Nephron (organoid): ENCODE data around the gene MICU2.
A peak's percentile ranks its signal among the peaks of the same experiment; 100 is the strongest.

Experiments
- H3K27ac Mint-ChIP-seq, 3 experiments: 2 replicates each; pipeline ENCODE4 v1.8.0; 2020; ENCODE audit warnings: mixed read lengths in 3 of 3, mild to moderate bottlenecking in 2 of 3, moderate library complexity in 1 of 3
- H3K27me3 Mint-ChIP-seq: 2 replicates; pipeline ENCODE4 v1.8.0; 2021; ENCODE audit warnings: low read depth, mild to moderate bottlenecking, moderate library complexity, mixed read lengths
- H3K36me3 Mint-ChIP-seq: 2 replicates; pipeline ENCODE4 v1.8.0; 2020; ENCODE audit warnings: low read depth, mixed read lengths
- H3K4me1 Mint-ChIP-seq: 2 replicates; pipeline ENCODE4 v1.8.0; 2020; ENCODE audit warnings: mixed read lengths
- H3K4me3 Mint-ChIP-seq, 3 experiments: 2 replicates each; pipeline ENCODE4 v1.8.0; 2020; ENCODE audit warnings: mild to moderate bottlenecking in 3 of 3, mixed read lengths in 3 of 3, moderate library complexity in 2 of 3
- H3K9me3 Mint-ChIP-seq: 2 replicates; pipeline ENCODE4 v1.8.0; 2020; ENCODE audit warnings: mixed read lengths
- CTCF ChIP-seq, 3 experiments: fragments of 200-600 bp; sonication (generic); IDR thresholded peaks; one replicate each; pipeline ENCODE4 v1.5.0; 2021; ENCODE audit warnings: antibody characterized with exemption in 3 of 3; ENCODE audit not compliant: unreplicated experiment in 3 of 3

The MICU2 gene

GRCh38 chr13:21636656-21637055, 32.7 kb upstream of the MICU2 start:
- Mint-ChIP-seq H3K27me3 (peaks cover 6% of the 10 kb centered on the region), H3K4me1 (peaks cover 19% of the 10 kb centered on the region), H3K4me3 (no peak overlapping the region), H3K36me3 (no peaks in the 10 kb centered on the region), H3K27ac (peak overlapping the region; percentile 40 to 80 (median 78)), H3K9me3 (peaks cover 6% of the 10 kb centered on the region)
- TF ChIP-seq CTCF (IDR thresholded peaks at IDR 0.05; ENCODE audit: unreplicated experiment in 3 of 3), result no peak

- Mint-ChIP-seq H3K27ac (no peak overlapping the region), H3K36me3 (peaks cover 4% of the 10 kb centered on the region), H3K4me1 (no peaks in the 10 kb centered on the region), H3K4me3 (no peak overlapping the region), H3K9me3 (peaks cover 25% of the 10 kb centered on the region), H3K27me3 (peaks cover 6% of the 10 kb centered on the region)
- no peak for TF ChIP-seq CTCF (IDR thresholded peaks at IDR 0.05; ENCODE audit: unreplicated experiment in 3 of 3)
Observed at GRCh38 chr13:21632196-21632595, 28.2 kb upstream of the MICU2 start.

GRCh38 chr13:21625366-21625765, 21.4 kb upstream of the MICU2 start:
- H3K9me3 Mint-ChIP-seq, result peaks cover 23% of the 10 kb centered on the region
- peak; percentile 48 to 54 (median 51) for TF ChIP-seq CTCF (IDR thresholded peaks at IDR 0.05; ENCODE audit: unreplicated experiment in 3 of 3)
- H3K4me3 Mint-ChIP-seq, result no peak overlapping the region
- H3K36me3 Mint-ChIP-seq, result no peaks in the 10 kb centered on the region
- peaks cover 6% of the 10 kb centered on the region for H3K4me1 Mint-ChIP-seq
- peaks cover 10% of the 10 kb centered on the region for H3K27me3 Mint-ChIP-seq
- no peak overlapping the region for H3K27ac Mint-ChIP-seq

- Mint-ChIP-seq H3K9me3 (peaks cover 8% of the 10 kb centered on the region), H3K36me3 (no peaks in the 10 kb centered on the region), H3K4me1 (peaks cover 19% of the 10 kb centered on the region), H3K27me3 (peaks cover 4% of the 10 kb centered on the region), H3K4me3 (no peak overlapping the region), H3K27ac (peak overlapping the region in 2 of 3 experiments; percentile 5 to 7)
- no peak for TF ChIP-seq CTCF (IDR thresholded peaks at IDR 0.05; ENCODE audit: unreplicated experiment in 3 of 3)
Observed at GRCh38 chr13:21620861-21621260, 16.9 kb upstream of the MICU2 start.

- TF ChIP-seq CTCF (IDR thresholded peaks at IDR 0.05; ENCODE audit: unreplicated experiment in 3 of 3), result no peak
- H3K27ac Mint-ChIP-seq, result peak overlapping the region in 2 of 3 experiments; percentile 12 to 65
- H3K36me3 Mint-ChIP-seq, result no peaks in the 10 kb centered on the region
- peaks cover 2% of the 10 kb centered on the region for H3K9me3 Mint-ChIP-seq
- H3K27me3 Mint-ChIP-seq, result peaks cover 4% of the 10 kb centered on the region
- no peak overlapping the region for H3K4me3 Mint-ChIP-seq
- H3K4me1 Mint-ChIP-seq, result peaks cover 25% of the 10 kb centered on the region
Observed at GRCh38 chr13:21619633-21620220, 15.8 kb upstream of the MICU2 start.

- peak overlapping the region in 1 of 3 experiments; percentile 9 for H3K4me3 Mint-ChIP-seq
- H3K27me3 Mint-ChIP-seq, result no peaks in the 10 kb centered on the region
- TF ChIP-seq CTCF (IDR thresholded peaks at IDR 0.05; ENCODE audit: unreplicated experiment in 3 of 3), result no peak
- peaks cover 25% of the 10 kb centered on the region for H3K4me1 Mint-ChIP-seq
- peak overlapping the region; percentile 75 to 94 (median 94) for H3K27ac Mint-ChIP-seq
- no peaks in the 10 kb centered on the region for H3K36me3 Mint-ChIP-seq
- no peaks in the 10 kb centered on the region for H3K9me3 Mint-ChIP-seq
Observed at GRCh38 chr13:21616880-21617279, 12.9 kb upstream of the MICU2 start.
